Endothelial cell of umbilical vein (primary cell): ENCODE data around the gene FAM234B. TPM values are rescaled to one million over a fixed set of nuclear protein-coding genes. Genes with fewer than 3 reads are reported as not detected.

Experiments
- BruUV-seq: library from RNA; stranded (reverse); fragments of 400-500 nt; replicated peaks from 2 replicates; lab custom pipeline; 2021; lab: Mats Ljungman, UMichigan
- CTCF ChIA-PET: fragments of 300-600, 350-600 bp; sonication (Branson Sonifier 250); formaldehyde crosslinking; loops from one replicate; lab custom pipeline; 2021; ENCODE audit warnings: antibody characterized with exemption, inconsistent platforms; lab: Charles Lee
- POLR2A ChIA-PET: fragments of 300-600, 350-600 bp; sonication (Branson Sonifier 250); formaldehyde crosslinking; loops from one replicate; lab custom pipeline; 2021; ENCODE audit warnings: antibody characterized with exemption, inconsistent platforms; lab: Charles Lee
- DNase-seq: peaks from one replicate; pipeline ENCODE4 v3.0.0-alpha.2; 2011; ENCODE audit warnings: low read depth, low spot score
- FAIRE-seq: peaks from 2 replicates; lab custom pipeline; 2011; peaks lifted over from hg19 to GRCh38; lab: Jason Lieb, UNC
- H2AFZ ChIP-seq: 2 replicates; pipeline ENCODE4 v1.6.0; 2012; ENCODE audit warnings: low read depth, low read length, control low read depth, inconsistent platforms
- H3K27ac ChIP-seq: 2 replicates; pipeline ENCODE4 v1.5.1; 2011; ENCODE audit warnings: low read depth, mild to moderate bottlenecking, control low read depth, low read length, moderate library complexity; ENCODE audit not compliant: insufficient read depth
- H3K27me3 ChIP-seq, 2 experiments: 2 replicates each; pipeline versions ENCODE4 v1.6.0 to v1.6.1; 2011; ENCODE audit warnings: low read length in 2 of 2, mixed read lengths in 1 of 2; ENCODE audit not compliant: control insufficient read depth in 2 of 2, insufficient read depth in 2 of 2
- H3K36me3 ChIP-seq, 2 experiments: 2 replicates in 1 of 2; 3 replicates in 1 of 2; pipeline ENCODE4 v1.5.1; 2011; ENCODE audit warnings: low read length in 2 of 2, mild to moderate bottlenecking in 1 of 2, moderate library complexity in 1 of 2; ENCODE audit not compliant: control insufficient read depth in 2 of 2, insufficient read depth in 2 of 2; ENCODE audit errors: extremely low read depth in 1 of 2
- H3K4me1 ChIP-seq: 3 replicates; pipeline ENCODE4 v1.5.1; 2011; ENCODE audit warnings: mild to moderate bottlenecking, low read length; ENCODE audit not compliant: control insufficient read depth, insufficient read depth; ENCODE audit errors: extremely low read depth
- H3K4me2 ChIP-seq: 2 replicates; pipeline ENCODE4 v1.6.1; 2011; ENCODE audit warnings: low read length, control low read depth, mixed read lengths; ENCODE audit not compliant: insufficient read depth
- H3K4me3 ChIP-seq, 3 experiments: fragments of 200-600 bp in 1 of 3; sonication (generic), shearing (Covaris generic) in 1 of 3; replicated peaks in 1 of 3; 2 replicates each; pipeline ENCODE4 v1.5.1; 2011 to 2016; ENCODE audit warnings: control low read depth in 3 of 3, low read length in 3 of 3, mild to moderate bottlenecking in 2 of 3, inconsistent platforms in 1 of 3, low read depth in 1 of 3, moderate library complexity in 1 of 3; ENCODE audit not compliant: insufficient read depth in 1 of 3
- H3K79me2 ChIP-seq: 2 replicates; pipeline ENCODE4 v1.6.0; 2012; ENCODE audit warnings: low read length, inconsistent platforms; ENCODE audit not compliant: control insufficient read depth, insufficient read depth
- H3K9ac ChIP-seq: replicated peaks from 2 replicates; pipeline ENCODE3; 2011; ENCODE audit warnings: low read length, control low read depth; ENCODE audit not compliant: insufficient read depth; ENCODE audit errors: extremely low read depth
- H3K9me1 ChIP-seq: replicated peaks from 3 replicates; pipeline ENCODE4 v1.6.0; 2011; ENCODE audit warnings: mild to moderate bottlenecking, low read length; ENCODE audit not compliant: control insufficient read depth, insufficient read depth; ENCODE audit errors: extremely low read depth
- H3K9me3 ChIP-seq: replicated peaks from 2 replicates; pipeline ENCODE4 v1.5.1; 2012; ENCODE audit warnings: low read length, inconsistent platforms; ENCODE audit not compliant: control insufficient read depth, insufficient read depth
- H4K20me1 ChIP-seq: replicated peaks from 2 replicates; pipeline ENCODE3; 2011; ENCODE audit warnings: mild to moderate bottlenecking, low read length; ENCODE audit not compliant: control insufficient read depth, insufficient read depth; ENCODE audit errors: extremely low read depth
- EZH2 ChIP-seq: IDR thresholded peaks from 2 replicates; pipeline ENCODE4 v1.6.1; 2012; ENCODE audit warnings: borderline replicate concordance, low read depth, mild to moderate bottlenecking, moderate library complexity, low read length, inconsistent platforms; ENCODE audit not compliant: severe bottlenecking
- FOS ChIP-seq: IDR thresholded peaks from 2 replicates; pipeline ENCODE4 v1.6.1; 2011; ENCODE audit warnings: mild to moderate bottlenecking, low read length, moderate library complexity, borderline replicate concordance; ENCODE audit not compliant: insufficient read depth
- GATA2 ChIP-seq: IDR thresholded peaks from 2 replicates; pipeline ENCODE4 v1.7.0; 2011; ENCODE audit warnings: low read depth, mild to moderate bottlenecking, moderate library complexity, mixed read lengths, low read length; ENCODE audit not compliant: insufficient read length, insufficient read depth
- JUN ChIP-seq: IDR thresholded peaks from 2 replicates; pipeline ENCODE4 v1.6.1; 2011; ENCODE audit warnings: borderline replicate concordance, low read depth; ENCODE audit not compliant: insufficient read length, insufficient read depth
- MYC ChIP-seq: IDR thresholded peaks from one replicate; pipeline ENCODE4 v1.6.1; 2011; ENCODE audit warnings: mild to moderate bottlenecking, low read depth, low read length
- POLR2A ChIP-seq: IDR thresholded peaks from 2 replicates; pipeline ENCODE4 v1.6.1; 2012; ENCODE audit warnings: low read depth, mild to moderate bottlenecking, control low read depth, low read length
- POLR2AphosphoS5 ChIP-seq: IDR thresholded peaks from 2 replicates; pipeline ENCODE4 v1.6.1; 2012; ENCODE audit warnings: low read depth, mild to moderate bottlenecking, control low read depth, low read length, moderate library complexity; ENCODE audit not compliant: insufficient read depth
- dilution Hi-C: fragments of 300-500 bp; cut with MboI; formaldehyde crosslinking; loops from one replicate; pipeline ENCODE4 v1.15.0; 2019; ENCODE audit warnings: low sequenced_read_pairs; ENCODE audit not compliant: extremely low pct_ligation_motif_present
- intact Hi-C: fragments of 100-400 bp; cut with micrococcal nuclease; formaldehyde crosslinking; loops from one replicate; pipeline ENCODE4 v1.10.0; 2022
- polyA plus RNA-seq, 4 experiments: library from polyadenylated mRNA; depleted of rRNA in 3 of 4; stranded (reverse) in 3 of 4; unstranded in 1 of 4; fragments of >200 nt; gene quantifications; 2 replicates each; pipeline versions ENCODE4 v1.2.1 to v1.2.3, GENCODE V29; 2011 to 2012; ENCODE audit warnings: missing spikeins in 1 of 4
- total RNA-seq: library from RNA; stranded (reverse); gene quantifications from 2 replicates; pipeline ENCODE4 v1.2.3, GENCODE V29; 2021
- TF ChIP-seq, protein P1 (sequence below): IDR thresholded peaks from 2 replicates; pipeline ENCODE4 v1.6.1; 2011; ENCODE audit not compliant: insufficient read depth, insufficient read length
- TF ChIP-seq, protein P2 (sequence below), 2 donors: IDR thresholded peaks; 1 replicate in 1 of 2; 2 replicates in 1 of 2; pipeline ENCODE4 v1.5.1; 2011; ENCODE audit warnings: low read length in 2 of 2, mild to moderate bottlenecking in 2 of 2, moderate library complexity in 2 of 2, control low read depth in 1 of 2, inconsistent platforms in 1 of 2, low read depth in 1 of 2; ENCODE audit not compliant: insufficient read depth in 1 of 2; ENCODE audit errors: extremely low read depth in 1 of 2

FAM234B gene
- total and polyA plus RNA-seq, 2 donors (not counting 3 experiments of a cell fraction or from before 2014, with no cell fraction given), result 4.9 to 13.2 TPM

DNA sequence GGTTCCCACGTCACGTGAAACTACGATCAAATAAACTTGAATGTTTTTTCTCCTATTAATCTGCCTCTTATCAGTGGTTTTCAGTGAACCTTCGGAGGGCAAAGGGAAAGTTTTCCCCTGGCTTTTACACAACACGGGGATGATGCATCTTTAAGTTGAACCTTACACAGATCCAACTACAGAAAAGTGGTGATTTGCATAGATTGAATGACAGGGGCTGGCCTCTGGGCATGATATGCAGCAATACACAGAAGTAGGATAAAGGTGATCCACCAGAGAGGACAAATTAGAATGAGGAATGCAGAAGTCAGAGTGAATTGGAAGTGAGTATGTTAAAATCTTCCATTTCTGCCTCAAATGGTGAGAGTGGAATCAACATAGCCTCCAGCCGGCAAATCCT lies 47.7 kb downstream of the FAM234B start:
- no TSS peak for BruUV-seq
- no peak for FAIRE-seq
- ChIA-PET POLR2A (no interaction called here), CTCF (no interaction called here)
- Histone ChIP-seq H3K9me3 (no peaks in the 10 kb centered on the region), H3K9ac (no peak overlapping the region), H3K79me2 (no peaks in the 10 kb centered on the region), H4K20me1 (no peaks in the 10 kb centered on the region), H3K9me1 (no peaks in the 10 kb centered on the region), H3K4me3 (no peak overlapping the region), H3K4me2 (no peak overlapping the region), H3K27ac (no peak overlapping the region), H3K4me1 (peaks cover 21% of the 10 kb centered on the region), H2AFZ (no peak overlapping the region), H3K36me3 (no peaks in the 10 kb centered on the region), H3K27me3 (no peaks in the 10 kb centered on the region)
- DNase-seq, result no peak
- intact Hi-C loops (no loop called here), dilution Hi-C loops (no loop called here)
- TF ChIP-seq POLR2A, result no peak
- TF ChIP-seq JUN, result no peak
- no peak for TF ChIP-seq EZH2
- TF ChIP-seq, protein P1, sequence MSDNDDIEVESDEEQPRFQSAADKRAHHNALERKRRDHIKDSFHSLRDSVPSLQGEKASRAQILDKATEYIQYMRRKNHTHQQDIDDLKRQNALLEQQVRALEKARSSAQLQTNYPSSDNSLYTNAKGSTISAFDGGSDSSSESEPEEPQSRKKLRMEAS, result no peak
- no peak for TF ChIP-seq FOS
- TF ChIP-seq GATA2, result no peak
- TF ChIP-seq POLR2AphosphoS5, result no peak
- TF ChIP-seq, protein P2, sequence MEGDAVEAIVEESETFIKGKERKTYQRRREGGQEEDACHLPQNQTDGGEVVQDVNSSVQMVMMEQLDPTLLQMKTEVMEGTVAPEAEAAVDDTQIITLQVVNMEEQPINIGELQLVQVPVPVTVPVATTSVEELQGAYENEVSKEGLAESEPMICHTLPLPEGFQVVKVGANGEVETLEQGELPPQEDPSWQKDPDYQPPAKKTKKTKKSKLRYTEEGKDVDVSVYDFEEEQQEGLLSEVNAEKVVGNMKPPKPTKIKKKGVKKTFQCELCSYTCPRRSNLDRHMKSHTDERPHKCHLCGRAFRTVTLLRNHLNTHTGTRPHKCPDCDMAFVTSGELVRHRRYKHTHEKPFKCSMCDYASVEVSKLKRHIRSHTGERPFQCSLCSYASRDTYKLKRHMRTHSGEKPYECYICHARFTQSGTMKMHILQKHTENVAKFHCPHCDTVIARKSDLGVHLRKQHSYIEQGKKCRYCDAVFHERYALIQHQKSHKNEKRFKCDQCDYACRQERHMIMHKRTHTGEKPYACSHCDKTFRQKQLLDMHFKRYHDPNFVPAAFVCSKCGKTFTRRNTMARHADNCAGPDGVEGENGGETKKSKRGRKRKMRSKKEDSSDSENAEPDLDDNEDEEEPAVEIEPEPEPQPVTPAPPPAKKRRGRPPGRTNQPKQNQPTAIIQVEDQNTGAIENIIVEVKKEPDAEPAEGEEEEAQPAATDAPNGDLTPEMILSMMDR (IDR thresholded peaks at IDR 0.05; ENCODE audit: extremely low read depth in 1 of 2, insufficient read depth in 1 of 2, low read depth in 1 of 2, low read length in 2 of 2), result no peak
- no peak for TF ChIP-seq MYC
